Measurements from ENCODE around the gene OPCML. TPM values are rescaled to one million over a fixed set of nuclear protein-coding genes. Genes with fewer than 3 reads are reported as not detected.

Gene OPCML
- total and polyA plus RNA-seq, 4 donors: under 0.01 to 0.01 TPM; not detected in 2

- WGBS: 90% methylated on average over 17 of the region's 17 CpGs
These were observed 667.3 kb downstream of the OPCML start for GRCh38 chr11:132864811-132865576.

DNA sequence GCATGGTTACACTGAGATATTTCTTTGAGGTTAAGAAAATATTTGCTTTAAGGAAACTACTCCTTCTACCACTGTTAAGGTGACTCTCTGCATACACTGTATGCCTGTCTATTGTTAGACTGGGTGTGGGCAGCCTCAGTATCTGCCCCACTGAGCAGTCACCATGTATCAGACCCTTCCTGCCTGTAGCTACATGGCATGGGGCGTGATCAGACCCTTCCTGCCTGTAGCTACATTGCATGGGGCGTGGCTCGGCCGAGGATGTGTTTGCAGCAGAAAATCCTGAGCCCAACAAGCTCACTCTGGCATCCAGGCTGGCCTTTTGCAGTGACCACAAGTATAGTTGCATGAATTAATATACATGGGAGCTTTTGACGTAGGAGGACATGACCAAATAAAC, 669.4 kb downstream of the OPCML start:
- H3K4me1 ChIP-seq (ENCODE audit: control insufficient read depth in 4 of 4, insufficient read depth in 4 of 4, low read length in 3 of 4): no peaks in the 10 kb centered on the region
- H3K36me3 ChIP-seq (ENCODE audit: control insufficient read depth in 4 of 4, insufficient read depth in 3 of 4, low read depth in 1 of 4, low read length in 3 of 4): no peaks in the 10 kb centered on the region
- no peaks in the 10 kb centered on the region for H3K27me3 ChIP-seq (ENCODE audit: control insufficient read depth in 4 of 4, insufficient read depth in 4 of 4, low read length in 3 of 4)
- DNase-seq (ENCODE audit: low spot score): no peak
- no peak overlapping the region for H3K9ac ChIP-seq (ENCODE audit: low read depth in 1 of 2, low read length in 2 of 2)
- H3K9me3 ChIP-seq (ENCODE audit: control insufficient read depth in 4 of 4, low read length in 3 of 4): no peaks in the 10 kb centered on the region
- H3K27ac ChIP-seq (ENCODE audit: low read depth in 1 of 2, low read length in 2 of 2): no peak overlapping the region
- no peak overlapping the region for H3K4me3 ChIP-seq (ENCODE audit: low read depth in 1 of 3, low read length in 3 of 3)
- TF ChIP-seq TAF1 (conservative IDR thresholded peaks at IDR 0.05): no peak
- no peak for TF ChIP-seq NR2F2 (IDR thresholded peaks at IDR 0.05)
- no peak for TF ChIP-seq HNF4A (conservative IDR thresholded peaks at IDR 0.05)
- no peak for TF ChIP-seq RAD21 (IDR thresholded peaks at IDR 0.05)
- TF ChIP-seq EGR1 (IDR thresholded peaks at IDR 0.05; ENCODE audit: low read depth in 2 of 2): no peak
- no peak for TF ChIP-seq FOXA2 (IDR thresholded peaks at IDR 0.05)
- TF ChIP-seq CTCF (IDR thresholded peaks at IDR 0.05; ENCODE audit: low read depth, low read length, missing input control): no peak
- no peak for TF ChIP-seq SP1 (IDR thresholded peaks at IDR 0.05)
- TF ChIP-seq RXRA (IDR thresholded peaks at IDR 0.05): no peak
- TF ChIP-seq, protein P1, sequence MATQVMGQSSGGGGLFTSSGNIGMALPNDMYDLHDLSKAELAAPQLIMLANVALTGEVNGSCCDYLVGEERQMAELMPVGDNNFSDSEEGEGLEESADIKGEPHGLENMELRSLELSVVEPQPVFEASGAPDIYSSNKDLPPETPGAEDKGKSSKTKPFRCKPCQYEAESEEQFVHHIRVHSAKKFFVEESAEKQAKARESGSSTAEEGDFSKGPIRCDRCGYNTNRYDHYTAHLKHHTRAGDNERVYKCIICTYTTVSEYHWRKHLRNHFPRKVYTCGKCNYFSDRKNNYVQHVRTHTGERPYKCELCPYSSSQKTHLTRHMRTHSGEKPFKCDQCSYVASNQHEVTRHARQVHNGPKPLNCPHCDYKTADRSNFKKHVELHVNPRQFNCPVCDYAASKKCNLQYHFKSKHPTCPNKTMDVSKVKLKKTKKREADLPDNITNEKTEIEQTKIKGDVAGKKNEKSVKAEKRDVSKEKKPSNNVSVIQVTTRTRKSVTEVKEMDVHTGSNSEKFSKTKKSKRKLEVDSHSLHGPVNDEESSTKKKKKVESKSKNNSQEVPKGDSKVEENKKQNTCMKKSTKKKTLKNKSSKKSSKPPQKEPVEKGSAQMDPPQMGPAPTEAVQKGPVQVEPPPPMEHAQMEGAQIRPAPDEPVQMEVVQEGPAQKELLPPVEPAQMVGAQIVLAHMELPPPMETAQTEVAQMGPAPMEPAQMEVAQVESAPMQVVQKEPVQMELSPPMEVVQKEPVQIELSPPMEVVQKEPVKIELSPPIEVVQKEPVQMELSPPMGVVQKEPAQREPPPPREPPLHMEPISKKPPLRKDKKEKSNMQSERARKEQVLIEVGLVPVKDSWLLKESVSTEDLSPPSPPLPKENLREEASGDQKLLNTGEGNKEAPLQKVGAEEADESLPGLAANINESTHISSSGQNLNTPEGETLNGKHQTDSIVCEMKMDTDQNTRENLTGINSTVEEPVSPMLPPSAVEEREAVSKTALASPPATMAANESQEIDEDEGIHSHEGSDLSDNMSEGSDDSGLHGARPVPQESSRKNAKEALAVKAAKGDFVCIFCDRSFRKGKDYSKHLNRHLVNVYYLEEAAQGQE (IDR thresholded peaks at IDR 0.05): no peak
- no peak for TF ChIP-seq ZBTB33 (IDR thresholded peaks at IDR 0.05)
- TF ChIP-seq, protein P2, sequence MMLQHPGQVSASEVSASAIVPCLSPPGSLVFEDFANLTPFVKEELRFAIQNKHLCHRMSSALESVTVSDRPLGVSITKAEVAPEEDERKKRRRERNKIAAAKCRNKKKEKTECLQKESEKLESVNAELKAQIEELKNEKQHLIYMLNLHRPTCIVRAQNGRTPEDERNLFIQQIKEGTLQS (IDR thresholded peaks at IDR 0.05): no peak
- TF ChIP-seq YY1 (IDR thresholded peaks at IDR 0.05): no peak
- no peak for TF ChIP-seq FOXA1 (IDR thresholded peaks at IDR 0.05)
- no peak for TF ChIP-seq JUND (IDR thresholded peaks at IDR 0.05)
- TF ChIP-seq HNF4G (IDR thresholded peaks at IDR 0.05): no peak
- 88% methylated on average over 5 of the region's 5 CpGs for WGBS

More at GRCh38 chr11:132864811-132865576, 667.3 kb downstream of the OPCML start:
- DNase-seq (ENCODE audit: low spot score): no peak
- Histone ChIP-seq H3K9ac (ENCODE audit: low read depth in 1 of 2, low read length in 2 of 2) (no peak overlapping the region), H3K4me1 (ENCODE audit: control insufficient read depth in 4 of 4, insufficient read depth in 4 of 4, low read length in 3 of 4) (no peaks in the 10 kb centered on the region), H3K9me3 (ENCODE audit: control insufficient read depth in 4 of 4, low read length in 3 of 4) (no peaks in the 10 kb centered on the region), H3K27me3 (ENCODE audit: control insufficient read depth in 4 of 4, insufficient read depth in 4 of 4, low read length in 3 of 4) (no peaks in the 10 kb centered on the region), H3K27ac (ENCODE audit: low read depth in 1 of 2, low read length in 2 of 2) (no peak overlapping the region), H3K36me3 (ENCODE audit: control insufficient read depth in 4 of 4, insufficient read depth in 3 of 4, low read depth in 1 of 4, low read length in 3 of 4) (no peaks in the 10 kb centered on the region), H3K4me3 (ENCODE audit: low read depth in 1 of 3, low read length in 3 of 3) (no peak overlapping the region)
- TF ChIP-seq FOXA2 (IDR thresholded peaks at IDR 0.05) (no peak), SP1 (IDR thresholded peaks at IDR 0.05) (no peak), GABPA (IDR thresholded peaks at IDR 0.05 in 1 of 2, conservative IDR thresholded peaks at IDR 0.05 in 1 of 2) (no peak), NR2F2 (IDR thresholded peaks at IDR 0.05) (no peak), HNF4A (conservative IDR thresholded peaks at IDR 0.05) (no peak)
- TF ChIP-seq, protein P2 (IDR thresholded peaks at IDR 0.05): no peak
